ENCODE data around the gene RHOB.

Gene RHOB

DNA sequence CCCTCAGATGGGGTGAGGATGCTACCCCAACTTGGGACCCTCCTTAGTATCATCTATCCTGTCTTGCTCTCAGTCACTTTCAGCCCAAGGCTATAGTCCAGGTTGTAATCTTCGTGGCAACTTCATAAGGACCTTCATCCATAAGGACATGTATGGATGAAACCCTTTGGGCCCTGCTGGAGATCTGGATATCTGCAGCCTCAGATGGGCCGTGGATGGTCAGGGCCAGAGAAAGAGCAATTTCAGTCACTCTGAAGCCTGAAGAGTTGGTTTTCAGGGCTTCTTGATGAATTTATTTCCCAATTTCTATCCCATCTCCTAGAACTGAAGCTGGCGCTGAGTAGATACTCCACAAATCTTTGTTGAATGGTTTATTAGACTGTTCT, 28.7 kb downstream of the RHOB start:
- H3K27ac ChIP-seq, result no peak overlapping the region
- TF ChIP-seq, protein P1, sequence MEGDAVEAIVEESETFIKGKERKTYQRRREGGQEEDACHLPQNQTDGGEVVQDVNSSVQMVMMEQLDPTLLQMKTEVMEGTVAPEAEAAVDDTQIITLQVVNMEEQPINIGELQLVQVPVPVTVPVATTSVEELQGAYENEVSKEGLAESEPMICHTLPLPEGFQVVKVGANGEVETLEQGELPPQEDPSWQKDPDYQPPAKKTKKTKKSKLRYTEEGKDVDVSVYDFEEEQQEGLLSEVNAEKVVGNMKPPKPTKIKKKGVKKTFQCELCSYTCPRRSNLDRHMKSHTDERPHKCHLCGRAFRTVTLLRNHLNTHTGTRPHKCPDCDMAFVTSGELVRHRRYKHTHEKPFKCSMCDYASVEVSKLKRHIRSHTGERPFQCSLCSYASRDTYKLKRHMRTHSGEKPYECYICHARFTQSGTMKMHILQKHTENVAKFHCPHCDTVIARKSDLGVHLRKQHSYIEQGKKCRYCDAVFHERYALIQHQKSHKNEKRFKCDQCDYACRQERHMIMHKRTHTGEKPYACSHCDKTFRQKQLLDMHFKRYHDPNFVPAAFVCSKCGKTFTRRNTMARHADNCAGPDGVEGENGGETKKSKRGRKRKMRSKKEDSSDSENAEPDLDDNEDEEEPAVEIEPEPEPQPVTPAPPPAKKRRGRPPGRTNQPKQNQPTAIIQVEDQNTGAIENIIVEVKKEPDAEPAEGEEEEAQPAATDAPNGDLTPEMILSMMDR (conservative IDR thresholded peaks at IDR 0.05), result no peak
- no peak for TF ChIP-seq ZFX (IDR thresholded peaks at IDR 0.05)

GRCh38 chr2:20476481-20476880, 29.6 kb downstream of the RHOB start:
- TF ChIP-seq, protein P1 (conservative IDR thresholded peaks at IDR 0.05), result no peak
- TF ChIP-seq ZFX (IDR thresholded peaks at IDR 0.05), result no peak
- H3K27ac ChIP-seq, result no peak overlapping the region

- no peak overlapping the region for H3K27ac ChIP-seq
- no peak for TF ChIP-seq ZFX (IDR thresholded peaks at IDR 0.05)
These were observed 30.1 kb downstream of the RHOB start for GRCh38 chr2:20476950-20477349.

- TF ChIP-seq, protein P1 (conservative IDR thresholded peaks at IDR 0.05), result no peak
- no peak for TF ChIP-seq ZFX (IDR thresholded peaks at IDR 0.05)
- H3K27ac ChIP-seq, result no peak overlapping the region
These were observed 32.1 kb downstream of the RHOB start for GRCh38 chr2:20478961-20479360.

GRCh38 chr2:20479835-20480234, 33.0 kb downstream of the RHOB start:
- no peak overlapping the region for H3K27ac ChIP-seq
- TF ChIP-seq, protein P1 (conservative IDR thresholded peaks at IDR 0.05), result no peak
- TF ChIP-seq ZFX (IDR thresholded peaks at IDR 0.05), result no peak

- TF ChIP-seq, protein P1 (conservative IDR thresholded peaks at IDR 0.05), result no peak
- no peak for TF ChIP-seq ZFX (IDR thresholded peaks at IDR 0.05)
- no peak overlapping the region for H3K27ac ChIP-seq
These were observed 34.0 kb downstream of the RHOB start for GRCh38 chr2:20480913-20481312.

DNA sequence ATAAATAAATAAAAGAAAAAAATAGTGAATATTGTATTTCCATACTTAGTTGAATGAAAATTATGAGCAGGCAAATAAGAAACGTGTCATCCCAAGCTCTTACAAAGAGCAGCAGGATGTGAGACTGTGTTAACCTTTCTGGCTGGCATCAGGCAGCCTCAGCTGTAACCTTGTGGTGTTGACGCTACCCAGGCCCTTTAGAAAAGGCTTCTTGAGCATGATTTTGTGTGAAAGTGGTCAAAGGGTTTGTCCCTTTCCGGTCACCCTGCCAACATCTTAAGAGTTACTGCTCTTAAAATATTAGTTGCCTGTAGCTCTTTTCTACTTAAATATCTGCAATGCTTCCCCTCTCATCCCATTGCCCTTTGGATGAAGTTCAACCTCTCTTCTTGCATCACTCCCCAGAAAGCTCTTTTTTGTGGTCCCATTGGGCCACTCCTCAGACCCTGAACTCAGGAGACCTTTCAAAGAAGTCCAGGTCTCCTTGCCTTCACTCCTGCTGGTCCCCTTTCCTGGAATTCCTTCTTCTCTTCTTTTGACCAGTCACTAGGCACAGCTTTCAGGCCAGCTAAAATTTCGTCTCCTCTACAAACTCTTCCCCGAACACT, 35.0 kb downstream of the RHOB start:
- H3K27ac ChIP-seq, result no peak overlapping the region
- no peak for TF ChIP-seq ZFX (IDR thresholded peaks at IDR 0.05)
- TF ChIP-seq, protein P1 (conservative IDR thresholded peaks at IDR 0.05), result no peak

- TF ChIP-seq, protein P1 (conservative IDR thresholded peaks at IDR 0.05), result no peak
- TF ChIP-seq ZFX (IDR thresholded peaks at IDR 0.05), result no peak
- no peak overlapping the region for H3K27ac ChIP-seq
These were observed 35.9 kb downstream of the RHOB start for GRCh38 chr2:20482725-20483124.

Measured in C4-2B (cell line).